NCI-H2171 treated with DMSO at 0.1 percent for 48 hours (cell line): Measurements from ENCODE around the gene ITGA8.
"Not testable (repeated sequence)": the region's sequence is repeated elsewhere in the genome, so short reads cannot be mapped to it uniquely, and the experiment has no call there.

Source experiments
- DNase-seq: peaks from one replicate; lab custom pipeline; 2025; lab: John Stamatoyannopoulos, UW

ITGA8 gene

DNA sequence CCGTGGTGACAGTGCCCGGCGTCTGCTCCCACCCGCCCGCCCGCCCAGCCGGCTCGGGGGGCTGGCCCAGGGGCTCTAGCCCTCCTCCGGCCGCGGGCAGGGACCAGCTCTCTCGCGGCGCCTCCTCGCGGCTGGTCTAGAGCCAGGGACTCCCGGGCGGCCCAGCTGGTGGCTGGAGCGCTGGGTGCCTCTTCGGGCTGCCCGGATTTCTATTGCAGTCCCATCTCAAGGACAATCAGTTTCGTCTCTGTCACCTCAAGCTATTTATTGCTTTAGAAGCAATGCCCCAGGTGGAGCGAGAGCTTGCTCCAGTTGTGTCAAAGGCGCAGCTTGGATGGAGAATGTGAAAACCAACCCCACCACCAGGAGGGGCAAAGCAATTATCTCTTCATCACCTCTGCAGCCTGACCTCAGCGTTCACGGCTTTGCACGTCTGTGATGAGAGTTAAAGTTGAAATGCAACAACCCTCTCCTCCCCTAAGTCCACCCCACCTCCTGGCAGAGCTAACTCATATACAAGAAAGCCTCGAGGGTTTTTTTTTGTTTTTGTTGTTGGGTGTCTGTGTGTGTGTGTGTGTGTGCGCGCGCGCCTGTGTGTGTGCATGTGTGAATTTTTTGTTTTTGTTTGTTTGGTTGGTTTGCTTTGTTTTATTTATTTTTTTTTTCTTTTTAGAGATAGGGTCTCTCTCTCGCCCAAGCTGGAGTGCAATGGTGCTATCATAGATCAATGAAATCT, at the start of gene ITGA8:
TSS of gene ITGA8 (minus strand) at position 24 of the 736 bp plus-strand sequence. CDS start 151 bp downstream, outside the sequence.
- DNase-seq: no peak

DNA sequence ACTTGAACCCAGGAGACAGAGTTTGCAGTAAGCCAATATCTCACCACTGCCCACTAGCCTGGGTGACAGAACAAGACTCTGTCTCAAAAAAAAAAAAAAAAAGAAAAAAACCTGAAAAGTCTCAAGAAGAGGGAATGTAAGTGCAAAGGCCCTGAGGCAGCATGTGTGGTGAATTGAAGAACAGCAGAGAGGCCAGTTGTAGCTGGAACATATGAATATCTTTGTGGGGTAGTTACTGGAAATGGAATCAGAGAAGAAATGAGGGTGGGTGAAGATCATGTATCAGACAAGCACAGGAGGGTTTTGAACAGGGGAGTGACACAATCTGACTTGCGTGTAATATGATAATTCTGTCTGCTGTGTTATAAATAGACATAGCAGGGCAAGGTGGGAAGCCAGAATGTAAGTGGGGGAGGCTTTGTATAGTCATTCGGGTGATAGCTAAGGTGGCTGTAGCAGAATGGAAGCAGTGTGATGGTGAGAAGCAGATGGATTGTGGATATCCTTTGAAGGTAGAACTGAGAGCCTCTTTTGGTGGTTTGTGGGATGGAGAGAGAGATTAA, 45.3 kb upstream of the ITGA8 start:
- DNase-seq: no peak

GRCh38 chr10:15763006-15763405, 43.3 kb upstream of the ITGA8 start:
- peak; percentile 15 for DNase-seq

DNA sequence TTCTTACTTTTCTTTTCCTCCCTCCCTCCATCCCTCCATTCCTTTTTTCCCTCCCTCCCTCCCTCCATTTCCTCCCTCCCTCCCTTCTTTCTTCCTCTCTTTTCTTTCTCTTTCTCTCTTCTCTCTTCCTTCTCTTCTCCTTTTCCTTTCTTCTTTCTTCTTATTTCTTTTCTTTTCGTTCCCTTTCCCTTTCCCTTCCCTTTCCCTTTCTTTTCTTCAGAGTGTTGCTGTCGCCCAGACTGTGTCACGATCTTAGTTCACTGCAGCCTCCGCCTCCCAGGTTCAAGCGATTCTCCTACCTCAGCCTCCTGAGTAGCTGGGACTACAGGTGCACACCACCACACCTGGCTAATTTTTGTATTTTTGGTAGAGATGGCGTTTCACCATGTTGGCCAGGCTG, 42.5 kb upstream of the ITGA8 start:
- not testable (repeated sequence) for DNase-seq

DNA sequence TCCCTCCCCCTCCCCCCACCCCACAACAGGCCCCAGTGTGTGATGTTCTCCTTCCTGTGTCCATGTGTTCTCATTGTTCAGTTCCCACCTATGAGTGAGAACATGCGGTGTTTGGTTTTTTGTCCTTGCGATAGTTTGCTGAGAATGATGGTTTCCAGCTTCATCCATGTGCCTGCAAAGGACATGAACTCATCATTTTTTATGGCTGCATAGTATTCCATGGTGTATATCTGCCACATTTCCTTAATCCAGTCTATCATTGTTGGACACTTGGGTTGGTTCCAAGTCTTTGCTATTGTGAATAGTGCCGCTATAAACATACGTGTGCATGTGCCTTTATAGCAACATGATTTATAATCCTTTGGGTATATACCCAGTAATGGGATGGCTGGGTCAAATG, 41.5 kb upstream of the ITGA8 start:
- not testable (repeated sequence) for DNase-seq

GRCh38 chr10:15760681-15761080, 41.0 kb upstream of the ITGA8 start:
- DNase-seq: no peak

GRCh38 chr10:15759265-15759664, 39.5 kb upstream of the ITGA8 start:
- DNase-seq: no peak

GRCh38 chr10:15758618-15759017, 38.9 kb upstream of the ITGA8 start:
- DNase-seq: no peak

DNA sequence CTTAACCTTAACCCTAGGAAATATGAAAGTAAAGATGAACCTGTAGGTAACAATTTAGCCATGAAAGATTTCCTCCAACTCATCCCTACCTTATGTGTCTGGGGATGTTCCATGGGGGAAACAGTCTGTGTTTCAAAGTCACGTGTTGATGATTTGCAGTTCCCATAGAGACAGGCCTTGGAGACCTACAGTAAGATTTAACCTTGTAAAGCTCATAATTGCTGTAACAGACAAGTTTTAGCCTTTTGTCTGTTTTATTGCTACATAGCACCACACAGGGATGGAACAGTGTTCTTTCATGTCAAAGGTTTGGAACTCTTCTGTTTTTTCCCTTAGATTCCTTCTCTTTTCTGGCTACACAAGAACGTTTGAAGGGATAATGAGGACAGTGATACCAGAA, 35.2 kb upstream of the ITGA8 start:
- DNase-seq: no peak

DNA sequence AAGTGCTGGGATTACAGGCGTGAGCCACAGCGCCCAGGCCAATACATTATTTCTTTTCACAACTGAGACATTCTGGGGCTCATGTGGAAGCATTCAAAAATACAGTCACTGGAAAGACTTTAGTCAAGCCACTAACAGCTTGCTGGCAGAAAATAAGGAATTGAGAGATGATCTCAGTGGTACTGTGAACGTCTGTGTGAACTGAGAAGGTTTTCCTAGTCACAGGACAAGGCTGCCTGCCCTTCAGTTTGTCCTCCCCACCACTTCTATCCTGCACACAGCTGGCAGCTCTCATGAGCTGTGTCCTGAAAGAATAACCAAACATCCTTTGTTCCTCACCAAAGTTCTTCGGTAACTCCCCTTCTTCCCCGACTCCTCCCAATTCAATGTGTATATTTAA, 31.3 kb upstream of the ITGA8 start:
- DNase-seq: no peak

DNA sequence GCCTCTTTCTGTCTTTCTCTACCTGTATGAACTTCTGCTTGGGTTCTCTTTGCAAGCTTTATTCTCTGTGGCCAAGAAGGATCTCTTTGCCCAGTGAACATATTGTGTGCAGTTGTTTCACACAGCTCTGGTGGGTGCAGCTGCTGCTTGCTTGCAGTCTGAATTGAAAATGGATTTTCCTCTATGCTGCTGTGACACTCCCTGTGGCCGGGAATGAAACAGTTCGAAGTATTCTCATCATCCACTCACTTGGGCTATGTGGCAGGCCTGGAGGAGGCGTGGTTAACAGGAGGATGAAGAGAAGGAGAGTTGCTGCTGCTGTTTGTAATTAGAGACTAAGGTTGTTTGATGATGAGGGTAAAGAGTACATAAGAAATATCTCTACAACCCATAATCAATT, 28.4 kb upstream of the ITGA8 start:
- no peak for DNase-seq

DNA sequence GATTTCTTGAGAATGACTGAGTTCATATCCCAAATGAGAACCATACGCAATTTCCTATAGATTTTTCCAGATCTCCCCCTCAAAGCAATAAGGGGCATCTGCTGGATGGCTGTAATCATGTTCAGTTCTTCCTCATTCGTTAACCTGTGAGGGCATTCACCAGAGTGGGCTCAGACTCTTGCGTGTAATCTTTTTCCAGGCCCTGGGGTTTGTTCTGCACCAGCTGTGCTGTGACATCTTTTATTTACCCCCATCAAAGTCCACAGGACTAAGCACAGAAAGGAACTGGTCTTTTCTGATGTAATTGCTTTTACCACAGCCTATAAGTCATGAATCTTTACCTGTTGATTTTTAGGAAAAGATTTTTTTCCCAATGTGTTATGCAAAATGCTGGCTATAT, 27.9 kb upstream of the ITGA8 start:
- DNase-seq: no peak

- no peak for DNase-seq
Observed at GRCh38 chr10:15745751-15746150, 26.0 kb upstream of the ITGA8 start.

GRCh38 chr10:15744217-15744865, 24.6 kb upstream of the ITGA8 start:
- DNase-seq: peak; percentile 4

- DNase-seq: no peak
Observed at GRCh38 chr10:15743443-15743842, 23.7 kb upstream of the ITGA8 start.

GRCh38 chr10:15742836-15743235, 23.1 kb upstream of the ITGA8 start:
- no peak for DNase-seq

DNA sequence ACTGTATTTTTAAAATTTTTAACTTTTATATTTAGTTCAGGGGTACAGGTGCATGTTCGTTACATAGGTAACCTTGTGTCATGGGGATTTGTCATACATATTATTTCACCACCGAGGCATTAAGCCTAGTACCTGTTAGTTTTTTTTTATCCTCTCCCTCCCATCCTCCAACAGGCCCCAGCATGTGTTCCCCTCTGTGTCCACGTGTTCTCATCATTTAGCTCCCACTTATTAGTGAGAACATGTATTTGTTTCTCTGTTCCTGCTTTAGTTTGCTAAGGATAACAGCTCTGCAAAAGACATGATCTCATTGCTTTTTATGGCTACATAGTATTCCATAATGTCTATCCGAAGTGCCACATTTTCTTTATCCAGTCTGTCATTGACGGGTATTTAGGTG, 22.4 kb upstream of the ITGA8 start:
- DNase-seq: no peak

- no peak for DNase-seq
Observed at GRCh38 chr10:15741581-15741980, 21.9 kb upstream of the ITGA8 start.

GRCh38 chr10:15740261-15740660, 20.5 kb upstream of the ITGA8 start:
- no peak for DNase-seq

- no peak for DNase-seq
Observed at GRCh38 chr10:15739254-15739970, 19.7 kb upstream of the ITGA8 start.

DNA sequence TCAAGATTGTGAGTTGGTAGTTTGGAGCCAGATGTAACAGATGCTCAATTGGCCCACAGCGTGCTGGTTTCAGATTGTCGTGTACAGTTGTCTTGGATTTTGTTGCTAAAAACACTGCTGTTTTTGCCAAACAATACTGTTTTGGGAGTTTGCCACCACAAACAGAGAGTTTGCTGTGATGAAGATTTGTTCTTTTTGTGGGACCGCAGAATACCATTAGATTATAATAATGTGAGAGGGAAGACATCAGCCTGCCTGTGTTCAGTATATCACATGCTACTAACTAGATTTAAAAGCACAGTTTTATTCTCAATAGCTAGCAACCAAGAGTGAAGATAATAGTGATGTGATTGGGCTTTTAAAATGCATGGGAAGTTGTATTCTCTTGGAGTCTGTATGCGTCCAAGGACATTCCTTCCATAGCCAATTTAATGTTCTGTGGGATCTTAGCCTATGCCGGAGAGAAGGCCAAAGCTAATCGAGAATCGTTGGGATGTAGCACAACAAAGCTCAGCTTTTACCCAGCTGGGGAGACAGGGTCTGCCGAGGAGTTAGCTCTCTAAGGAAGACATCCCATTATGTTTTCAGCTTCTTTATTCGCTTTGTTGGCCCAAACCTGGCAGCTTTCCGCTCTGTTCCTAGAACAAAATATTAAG, 18.7 kb upstream of the ITGA8 start:
- DNase-seq: no peak

- no peak for DNase-seq
Observed at GRCh38 chr10:15737656-15738055, 17.9 kb upstream of the ITGA8 start.
